IgD-negative memory B cell (primary cell): ENCODE results near the gene OR5K2. TPM values are rescaled to one million over a fixed set of nuclear protein-coding genes. Genes with fewer than 3 reads are reported as not detected.

Experiments used
- H3K27ac Mint-ChIP-seq, 3 donors: one replicate each; pipeline ENCODE4 v1.8.0; 2020 to 2022; ENCODE audit warnings: mild to moderate bottlenecking in 3 of 3, mixed read lengths in 3 of 3, moderate library complexity in 1 of 3
- H3K27me3 Mint-ChIP-seq: one replicate; pipeline ENCODE4 v1.8.0; 2021; ENCODE audit warnings: mixed read lengths
- H3K36me3 Mint-ChIP-seq: one replicate; pipeline ENCODE4 v1.8.0; 2020; ENCODE audit warnings: mild to moderate bottlenecking, mixed read lengths
- H3K4me1 Mint-ChIP-seq, 3 donors: one replicate each; pipeline ENCODE4 v1.8.0; 2020 to 2022; ENCODE audit warnings: mixed read lengths in 3 of 3, mild to moderate bottlenecking in 1 of 3
- H3K4me3 Mint-ChIP-seq, 4 donors: one replicate each; pipeline ENCODE4 v1.8.0; 2020 to 2022; ENCODE audit warnings: mild to moderate bottlenecking in 4 of 4, mixed read lengths in 4 of 4, moderate library complexity in 3 of 4
- H3K9me3 Mint-ChIP-seq, 3 donors: one replicate each; pipeline ENCODE4 v1.8.0; 2020 to 2021; ENCODE audit warnings: mixed read lengths in 3 of 3, mild to moderate bottlenecking in 1 of 3
- polyA plus RNA-seq: library from polyadenylated mRNA; unstranded; fragments of 300-500 nt; fragmentation: Illumina TruSeq; gene quantifications from one replicate; pipeline ENCODE4 v1.2.3, GENCODE V29; 2021

OR5K2 gene
- not detected for polyA plus RNA-seq

- H3K4me3 Mint-ChIP-seq, result no peak within 1 kb of the TSS
- peaks cover 2% of the 10 kb centered on the region for H3K27me3 Mint-ChIP-seq
- peaks cover 0 to 2% (median 0%) of the 10 kb centered on the region in 3 donors for H3K4me1 Mint-ChIP-seq
- no peak within 1 kb of the TSS for H3K27ac Mint-ChIP-seq
- H3K9me3 Mint-ChIP-seq, result no peaks in the 10 kb centered on the region
- peaks cover 3% of the 10 kb centered on the region for H3K36me3 Mint-ChIP-seq
Measured at GRCh38 chr3:98497381-98497780, at the start of gene OR5K2. OR5K2 (plus strand) TSS chr3:98497681; CDS start chr3:98497681, 0 bp downstream.

DNA sequence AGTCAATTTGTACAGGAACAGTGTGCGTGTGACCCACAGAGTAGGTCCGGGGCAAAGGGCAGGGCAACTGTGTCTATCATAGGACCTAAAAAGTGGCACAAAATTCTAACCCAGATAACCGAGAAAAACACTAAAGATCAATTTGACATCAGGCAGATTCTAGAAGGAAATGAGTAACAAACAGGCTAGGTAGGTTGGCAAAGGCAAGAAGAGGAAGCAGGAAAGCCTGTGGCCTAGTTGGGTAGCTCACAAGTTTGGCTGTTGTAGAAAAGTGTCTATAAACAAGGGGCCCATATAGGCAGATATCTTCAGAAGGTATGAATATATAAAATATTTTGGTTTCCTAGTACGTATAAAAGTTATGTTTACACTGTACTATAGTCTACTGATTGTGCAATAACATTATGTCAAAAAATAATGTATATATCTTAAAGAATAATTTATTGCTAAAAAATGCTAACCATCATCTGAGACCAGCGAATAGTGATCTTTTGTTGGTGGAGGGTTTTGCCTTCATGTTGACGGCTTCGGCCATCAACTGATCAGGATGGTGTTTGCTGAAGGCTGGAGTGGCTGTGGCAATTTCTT is 47.8 kb upstream of the OR5K2 start:
- Mint-ChIP-seq H3K36me3 (no peaks in the 10 kb centered on the region), H3K27ac (no peak overlapping the region), H3K4me1 (no peaks in the 10 kb centered on the region), H3K27me3 (no peaks in the 10 kb centered on the region), H3K4me3 (peak overlapping the region in 1 of 4 donors; percentile 23), H3K9me3 (no peaks in the 10 kb centered on the region)

- Mint-ChIP-seq H3K4me1 (no peaks in the 10 kb centered on the region), H3K4me3 (no peak overlapping the region), H3K9me3 (no peaks in the 10 kb centered on the region), H3K36me3 (no peaks in the 10 kb centered on the region), H3K27me3 (no peaks in the 10 kb centered on the region), H3K27ac (no peak overlapping the region)
Measured at GRCh38 chr3:98450372-98450771, 47.1 kb upstream of the OR5K2 start.

GRCh38 chr3:98453827-98454226 is 43.7 kb upstream of the OR5K2 start:
- Mint-ChIP-seq H3K9me3 (peaks cover 0 to 3% (median 0%) of the 10 kb centered on the region in 3 donors), H3K36me3 (no peaks in the 10 kb centered on the region), H3K27me3 (no peaks in the 10 kb centered on the region), H3K4me3 (no peak overlapping the region), H3K4me1 (peaks cover 0 to under 1% (median 0%) of the 10 kb centered on the region in 3 donors), H3K27ac (no peak overlapping the region)

GRCh38 chr3:98454929-98455328 is 42.6 kb upstream of the OR5K2 start:
- no peak overlapping the region for H3K4me3 Mint-ChIP-seq
- no peak overlapping the region for H3K27ac Mint-ChIP-seq
- H3K27me3 Mint-ChIP-seq, result no peaks in the 10 kb centered on the region
- peaks cover 0 to 8% (median 0%) of the 10 kb centered on the region in 3 donors for H3K9me3 Mint-ChIP-seq
- peaks cover 0 to 2% (median 0%) of the 10 kb centered on the region in 3 donors for H3K4me1 Mint-ChIP-seq
- no peaks in the 10 kb centered on the region for H3K36me3 Mint-ChIP-seq

DNA sequence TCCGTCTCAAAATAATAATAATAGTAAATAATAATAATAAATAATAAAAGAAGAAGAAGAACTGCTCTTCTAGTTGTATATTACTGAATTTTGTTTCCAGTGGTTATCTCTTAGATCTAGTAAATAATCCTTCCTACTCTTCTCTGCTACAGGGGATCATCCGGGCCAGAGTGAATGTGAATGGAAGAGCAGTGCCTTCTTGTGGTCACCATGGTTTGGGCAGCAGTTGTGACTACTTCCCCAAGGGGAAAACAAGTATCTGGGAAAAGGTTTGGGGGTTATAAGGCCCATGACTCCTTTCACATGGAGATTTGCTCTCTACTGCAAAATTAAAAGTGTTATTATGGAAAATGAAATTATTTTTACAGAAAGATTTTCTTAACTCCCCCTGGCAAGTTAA is 39.9 kb upstream of the OR5K2 start:
- peaks cover 0 to 2% (median 0%) of the 10 kb centered on the region in 3 donors for H3K4me1 Mint-ChIP-seq
- no peak overlapping the region for H3K4me3 Mint-ChIP-seq
- H3K9me3 Mint-ChIP-seq, result peaks cover 0 to 8% (median 0%) of the 10 kb centered on the region in 3 donors
- no peaks in the 10 kb centered on the region for H3K27me3 Mint-ChIP-seq
- no peaks in the 10 kb centered on the region for H3K36me3 Mint-ChIP-seq
- H3K27ac Mint-ChIP-seq, result peak overlapping the region in 1 of 3 donors; percentile 18

GRCh38 chr3:98460220-98460619 is 37.3 kb upstream of the OR5K2 start:
- Mint-ChIP-seq H3K27me3 (no peaks in the 10 kb centered on the region), H3K4me1 (peaks cover 0 to 2% (median 0%) of the 10 kb centered on the region in 3 donors), H3K36me3 (no peaks in the 10 kb centered on the region), H3K9me3 (peaks cover 0 to 8% (median 0%) of the 10 kb centered on the region in 3 donors), H3K27ac (no peak overlapping the region), H3K4me3 (no peak overlapping the region)

DNA sequence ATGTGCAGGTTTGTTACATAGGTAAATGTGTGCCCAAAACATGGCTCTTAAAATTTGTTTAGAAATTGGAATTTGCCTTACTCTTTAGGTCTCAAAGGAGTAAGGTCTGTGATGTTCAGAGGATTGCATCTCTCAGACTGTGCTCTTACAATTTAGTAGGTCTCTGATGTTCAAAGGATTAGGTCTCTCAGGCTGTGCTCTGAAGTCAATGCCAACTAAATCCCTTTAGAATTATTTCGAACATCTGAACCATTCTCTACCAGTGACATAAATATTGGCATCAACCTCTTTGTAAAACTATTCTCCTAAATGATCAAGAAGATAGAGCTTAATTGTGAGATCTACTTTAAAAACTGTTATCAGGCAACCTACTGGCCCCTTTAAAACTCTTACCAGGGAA is 34.6 kb upstream of the OR5K2 start, which contains the start of gene OR5K1:
Gene OR5K1, plus strand, starts transcription at position 301 of the 400 bp plus-strand sequence. CDS start 6,376 bp downstream, outside the sequence.
- peaks cover 0 to 8% (median 1%) of the 10 kb centered on the region in 3 donors for H3K9me3 Mint-ChIP-seq
- H3K4me1 Mint-ChIP-seq, result peaks cover 0 to 2% (median 0%) of the 10 kb centered on the region in 3 donors
- no peak within 1 kb of the TSS for H3K4me3 Mint-ChIP-seq
- H3K36me3 Mint-ChIP-seq, result no peaks in the 10 kb centered on the region
- H3K27me3 Mint-ChIP-seq, result no peaks in the 10 kb centered on the region
- H3K27ac Mint-ChIP-seq, result no peak within 1 kb of the TSS

GRCh38 chr3:98482717-98483482 is 14.6 kb upstream of the OR5K2 start:
- peaks cover 15 to 39% (median 18%) of the 10 kb centered on the region in 3 donors for H3K9me3 Mint-ChIP-seq
- H3K27ac Mint-ChIP-seq, result peak overlapping the region in 1 of 3 donors; percentile 63
- peaks cover 14% of the 10 kb centered on the region for H3K27me3 Mint-ChIP-seq
- H3K4me1 Mint-ChIP-seq, result no peaks in the 10 kb centered on the region
- H3K36me3 Mint-ChIP-seq, result peaks cover 2% of the 10 kb centered on the region
- H3K4me3 Mint-ChIP-seq, result no peak overlapping the region

DNA sequence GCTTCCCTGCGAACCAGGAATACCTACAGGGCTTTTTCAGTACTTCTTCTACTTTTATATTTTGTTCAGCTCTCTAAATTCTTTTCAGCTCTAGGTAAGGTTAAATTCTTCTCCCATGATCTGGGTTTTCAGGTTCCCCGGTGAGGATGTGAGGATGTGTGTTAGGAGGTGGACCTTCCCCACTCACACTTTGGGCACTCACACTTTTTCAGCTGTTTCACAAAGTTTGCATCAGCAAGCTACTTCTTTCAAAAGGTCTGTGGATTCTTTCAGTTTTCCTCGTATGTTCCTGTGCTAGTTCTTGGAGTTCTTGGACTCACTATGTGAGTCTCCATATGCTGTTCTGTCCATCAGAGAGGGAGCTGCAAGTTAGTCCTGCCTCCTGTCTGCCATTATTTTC is 13.9 kb upstream of the OR5K2 start:
- Mint-ChIP-seq H3K4me1 (no peaks in the 10 kb centered on the region), H3K27ac (no peak overlapping the region), H3K4me3 (no peak overlapping the region), H3K36me3 (peaks cover 2% of the 10 kb centered on the region), H3K9me3 (peaks cover 15 to 46% (median 21%) of the 10 kb centered on the region in 3 donors), H3K27me3 (peaks cover 15% of the 10 kb centered on the region)

GRCh38 chr3:98500019-98500418 is 2.5 kb downstream of the OR5K2 start:
- Mint-ChIP-seq H3K27ac (no peak overlapping the region), H3K9me3 (no peaks in the 10 kb centered on the region), H3K4me3 (no peak overlapping the region), H3K27me3 (peaks cover 2% of the 10 kb centered on the region), H3K4me1 (peaks cover 0 to 6% (median 0%) of the 10 kb centered on the region in 3 donors), H3K36me3 (peaks cover 3% of the 10 kb centered on the region)

DNA sequence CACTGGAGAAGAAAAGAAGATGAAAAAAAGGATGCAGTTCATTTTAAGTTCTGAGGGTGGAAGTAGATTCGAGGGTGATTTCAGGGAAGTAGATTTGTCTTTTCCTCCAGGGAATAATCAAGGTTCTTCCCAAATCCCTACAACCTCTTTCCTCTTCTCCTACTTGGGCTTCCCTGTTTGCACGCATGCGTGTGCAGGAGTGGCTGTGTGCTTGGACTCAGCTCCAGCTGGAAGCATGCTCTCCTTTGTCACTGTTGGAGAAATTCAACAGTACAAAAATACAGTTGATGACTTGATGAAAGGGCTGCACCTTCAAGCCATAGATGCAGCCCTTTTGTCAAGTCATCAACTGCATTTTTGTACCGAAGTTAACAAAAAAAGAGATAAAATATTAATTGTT is 3.8 kb downstream of the OR5K2 start:
- Mint-ChIP-seq H3K27me3 (peaks cover 2% of the 10 kb centered on the region), H3K36me3 (peaks cover 3% of the 10 kb centered on the region), H3K9me3 (no peaks in the 10 kb centered on the region), H3K4me3 (no peak overlapping the region), H3K4me1 (peaks cover 0 to 6% (median 0%) of the 10 kb centered on the region in 3 donors), H3K27ac (no peak overlapping the region)

GRCh38 chr3:98501863-98502576 is 4.5 kb downstream of the OR5K2 start:
- no peaks in the 10 kb centered on the region for H3K9me3 Mint-ChIP-seq
- no peak overlapping the region for H3K4me3 Mint-ChIP-seq
- H3K36me3 Mint-ChIP-seq, result peaks cover 7% of the 10 kb centered on the region
- peaks cover 0 to 6% (median 0%) of the 10 kb centered on the region in 3 donors for H3K4me1 Mint-ChIP-seq
- peaks cover 2% of the 10 kb centered on the region for H3K27me3 Mint-ChIP-seq
- peak overlapping the region in 1 of 3 donors; percentile 61 for H3K27ac Mint-ChIP-seq

DNA sequence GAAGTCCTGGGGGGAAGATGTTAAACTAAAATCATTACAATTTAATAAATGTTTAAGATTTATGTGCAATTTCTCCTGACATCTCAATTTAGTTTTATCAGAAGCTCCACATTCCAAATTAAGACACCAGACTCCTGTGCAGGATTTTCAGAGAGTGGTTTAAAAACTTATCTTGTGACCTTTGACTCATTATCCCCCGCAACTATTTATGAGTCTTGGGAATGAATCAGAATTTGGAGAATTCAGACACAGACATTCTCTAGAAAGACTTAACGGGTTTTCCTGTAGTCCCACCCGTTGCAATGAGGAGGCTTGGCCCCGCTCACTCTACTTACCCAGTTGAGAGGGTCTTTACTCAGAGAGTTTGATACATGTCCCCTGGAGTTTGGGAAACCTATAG is 7.1 kb downstream of the OR5K2 start:
- peaks cover 7% of the 10 kb centered on the region for H3K36me3 Mint-ChIP-seq
- H3K27ac Mint-ChIP-seq, result no peak overlapping the region
- H3K4me3 Mint-ChIP-seq, result no peak overlapping the region
- H3K27me3 Mint-ChIP-seq, result no peaks in the 10 kb centered on the region
- H3K9me3 Mint-ChIP-seq, result no peaks in the 10 kb centered on the region
- H3K4me1 Mint-ChIP-seq, result peaks cover 0 to 6% (median 0%) of the 10 kb centered on the region in 3 donors

DNA sequence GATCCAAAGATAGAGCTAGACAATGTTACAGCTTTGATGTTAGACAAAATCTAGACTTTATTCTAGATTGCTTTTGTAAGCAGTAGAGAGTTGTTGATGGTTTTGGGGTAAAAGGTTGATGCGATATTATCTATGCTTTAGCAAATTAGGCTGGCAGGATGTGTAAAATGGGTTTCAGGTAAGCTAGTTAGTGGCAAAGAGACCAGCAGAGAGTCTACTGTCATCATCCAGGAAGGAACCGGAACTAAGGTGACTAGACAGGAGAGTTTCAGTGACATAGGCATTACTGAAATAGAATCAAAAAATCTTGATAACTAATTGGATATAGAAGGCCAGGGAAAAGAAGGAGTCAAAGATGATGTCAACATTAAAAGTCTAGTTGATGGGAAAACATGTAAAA is 11.1 kb downstream of the OR5K2 start:
- Mint-ChIP-seq H3K27me3 (no peaks in the 10 kb centered on the region), H3K27ac (no peak overlapping the region), H3K36me3 (peaks cover 7% of the 10 kb centered on the region), H3K4me1 (peaks cover 0 to 9% (median 2%) of the 10 kb centered on the region in 3 donors), H3K4me3 (no peak overlapping the region), H3K9me3 (no peaks in the 10 kb centered on the region)
